Activated naive CD4-positive, alpha-beta T cell treated with anti-CD3 and anti-CD28 coated beads, Interleukin-2, amount 50 U/mL, for 24 hours (primary cell): ENCODE measurements around the gene SGMS2.

ENCODE experiments used
- H3K27ac Mint-ChIP-seq: one replicate; pipeline ENCODE4 v1.8.0; 2021; ENCODE audit warnings: mild to moderate bottlenecking, mixed read lengths
- H3K27me3 Mint-ChIP-seq: one replicate; pipeline ENCODE4 v1.8.0; 2021; ENCODE audit warnings: mixed read lengths
- H3K36me3 Mint-ChIP-seq: one replicate; pipeline ENCODE4 v1.8.0; 2021; ENCODE audit warnings: mixed read lengths
- H3K4me1 Mint-ChIP-seq: one replicate; pipeline ENCODE4 v1.8.0; 2021; ENCODE audit warnings: mixed read lengths
- H3K4me3 Mint-ChIP-seq: one replicate; pipeline ENCODE4 v1.8.0; 2021; ENCODE audit warnings: mild to moderate bottlenecking, mixed read lengths
- H3K9me3 Mint-ChIP-seq: one replicate; pipeline ENCODE4 v1.8.0; 2021; ENCODE audit warnings: mixed read lengths

Gene SGMS2

GRCh38 chr4:107850438-107850837 lies 25.7 kb downstream of the SGMS2 start:
- H3K36me3 Mint-ChIP-seq = no peaks in the 10 kb centered on the region
- peaks cover 15% of the 10 kb centered on the region for H3K27me3 Mint-ChIP-seq
- H3K27ac Mint-ChIP-seq = no peak overlapping the region
- peaks cover 10% of the 10 kb centered on the region for H3K9me3 Mint-ChIP-seq
- no peak overlapping the region for H3K4me3 Mint-ChIP-seq
- no peaks in the 10 kb centered on the region for H3K4me1 Mint-ChIP-seq

DNA sequence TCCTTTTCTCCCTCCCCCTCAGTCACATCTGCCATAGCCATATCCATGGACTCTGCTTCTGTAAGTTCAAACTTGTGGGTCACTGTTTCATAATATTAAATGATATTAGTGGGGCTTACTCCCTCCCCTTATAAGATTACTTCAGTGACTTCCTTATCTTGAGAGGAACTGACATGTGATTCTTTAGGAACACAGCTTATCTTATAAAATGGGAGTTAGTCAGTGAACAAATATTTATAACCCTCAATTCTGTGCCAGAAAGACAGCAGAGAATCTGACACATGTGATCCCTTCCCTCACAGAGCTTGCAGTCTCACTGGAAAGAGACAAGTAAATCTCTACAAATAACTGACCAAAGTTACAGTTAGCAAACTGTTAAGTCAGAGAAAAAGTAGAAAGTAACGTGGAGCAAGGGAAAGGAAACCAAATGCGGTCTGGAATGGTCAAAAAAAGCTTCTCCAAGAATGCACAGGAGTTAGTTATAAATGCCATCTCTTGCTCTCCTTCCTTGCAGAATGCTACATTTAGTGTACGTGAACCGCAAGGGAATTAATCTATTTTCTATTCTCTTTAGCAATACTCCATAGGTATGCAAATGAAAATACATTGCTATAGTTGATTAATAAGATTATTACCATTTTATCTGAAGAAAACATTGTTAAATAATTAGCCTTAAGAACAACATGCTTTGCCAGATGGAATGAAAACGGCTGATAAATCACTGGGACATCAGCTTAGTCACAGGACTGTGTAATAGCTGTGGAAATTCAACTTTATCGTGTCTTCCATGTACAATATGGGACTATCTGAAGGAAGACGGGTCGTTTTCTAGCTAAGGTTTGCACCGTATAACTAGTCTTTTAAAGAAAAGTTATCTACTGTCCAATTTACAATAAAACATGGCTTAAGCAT lies 29.0 kb downstream of the SGMS2 start:
- Mint-ChIP-seq H3K4me3 (no peak overlapping the region), H3K4me1 (no peaks in the 10 kb centered on the region), H3K9me3 (peaks cover 5% of the 10 kb centered on the region), H3K27ac (no peak overlapping the region), H3K27me3 (peaks cover 23% of the 10 kb centered on the region), H3K36me3 (no peaks in the 10 kb centered on the region)

DNA sequence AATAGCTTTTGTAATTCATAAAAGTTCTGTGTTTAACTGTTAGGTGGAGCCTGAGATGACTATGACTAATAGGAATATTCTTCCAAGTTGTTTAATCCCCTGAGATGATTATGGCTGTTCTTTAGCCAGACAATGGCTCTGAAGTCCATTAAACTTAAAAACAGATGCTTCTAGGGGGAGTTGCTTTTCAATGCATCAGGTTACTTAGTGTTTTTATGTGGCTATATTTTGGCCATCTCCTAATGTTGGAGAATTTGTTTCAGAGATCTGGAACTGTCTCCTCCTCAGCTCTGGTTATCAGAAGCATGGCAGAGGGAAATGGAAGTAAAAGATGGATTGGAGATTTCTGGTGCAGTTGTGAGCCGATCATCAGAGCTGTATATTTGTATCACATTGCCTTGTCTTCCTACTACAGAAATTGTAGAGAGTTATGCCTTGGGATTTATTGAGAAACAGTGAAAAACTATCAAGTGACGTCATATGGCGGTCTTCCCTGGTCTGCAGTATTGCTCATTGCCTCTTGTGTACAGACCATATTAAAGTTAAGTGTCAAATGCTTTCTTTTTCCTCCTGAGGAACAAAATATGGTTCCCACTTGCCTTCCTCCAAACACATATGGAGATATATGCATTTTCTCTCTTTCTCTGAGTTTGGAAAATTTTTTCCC lies 29.8 kb downstream of the SGMS2 start:
- H3K36me3 Mint-ChIP-seq = no peaks in the 10 kb centered on the region
- H3K27me3 Mint-ChIP-seq = peaks cover 25% of the 10 kb centered on the region
- H3K4me1 Mint-ChIP-seq = no peaks in the 10 kb centered on the region
- peaks cover 5% of the 10 kb centered on the region for H3K9me3 Mint-ChIP-seq
- no peak overlapping the region for H3K27ac Mint-ChIP-seq
- H3K4me3 Mint-ChIP-seq = no peak overlapping the region

DNA sequence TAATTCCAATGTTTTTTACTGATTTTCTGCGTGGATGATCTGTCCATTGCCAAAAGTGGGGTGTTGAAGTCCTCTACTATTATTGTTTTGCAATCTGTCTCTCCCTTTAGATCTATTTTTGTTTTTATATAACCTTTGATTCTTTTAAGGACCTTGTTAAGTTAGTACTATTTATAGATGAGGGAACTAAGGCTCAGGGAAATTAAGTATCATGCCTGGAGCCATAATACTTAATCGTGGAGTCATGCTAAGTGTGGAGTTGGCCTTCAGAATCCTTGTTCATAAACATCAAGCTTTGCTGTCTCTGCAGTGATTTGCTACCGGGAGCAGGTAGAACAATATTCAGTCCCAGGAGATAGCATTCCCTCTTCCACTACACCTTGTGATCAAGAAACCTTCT lies 31.0 kb downstream of the SGMS2 start:
- no peaks in the 10 kb centered on the region for H3K4me1 Mint-ChIP-seq
- H3K36me3 Mint-ChIP-seq = no peaks in the 10 kb centered on the region
- H3K27me3 Mint-ChIP-seq = peaks cover 26% of the 10 kb centered on the region
- no peak overlapping the region for H3K27ac Mint-ChIP-seq
- H3K9me3 Mint-ChIP-seq = no peaks in the 10 kb centered on the region
- H3K4me3 Mint-ChIP-seq = no peak overlapping the region

DNA sequence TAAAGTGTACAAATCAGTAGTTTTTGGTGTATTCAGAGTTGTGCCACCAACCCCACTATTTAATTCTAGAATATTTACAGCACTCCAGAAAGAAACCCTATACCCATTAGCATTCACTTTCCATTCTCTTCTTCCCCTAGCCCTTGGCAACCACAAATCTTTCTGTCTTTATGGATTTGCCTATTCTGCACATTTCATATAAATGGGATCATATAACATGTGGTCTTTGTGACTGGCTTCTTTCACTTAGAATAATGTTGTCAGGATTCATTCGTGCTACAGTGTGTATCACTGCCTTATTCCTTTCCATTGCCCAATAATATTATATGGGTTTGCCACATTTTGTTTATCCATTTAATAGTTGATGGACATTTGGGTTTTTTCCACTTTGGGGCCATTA lies 32.2 kb downstream of the SGMS2 start:
- Mint-ChIP-seq H3K27ac (no peak overlapping the region), H3K9me3 (no peaks in the 10 kb centered on the region), H3K36me3 (no peaks in the 10 kb centered on the region), H3K4me3 (no peak overlapping the region), H3K27me3 (peaks cover 27% of the 10 kb centered on the region), H3K4me1 (no peaks in the 10 kb centered on the region)

- Mint-ChIP-seq H3K4me1 (no peaks in the 10 kb centered on the region), H3K27me3 (peaks cover 29% of the 10 kb centered on the region), H3K4me3 (no peak overlapping the region), H3K36me3 (no peaks in the 10 kb centered on the region), H3K9me3 (no peaks in the 10 kb centered on the region), H3K27ac (no peak overlapping the region)
Observed at GRCh38 chr4:107857741-107858140, 33.0 kb downstream of the SGMS2 start.

GRCh38 chr4:107858158-107858742 lies 33.5 kb downstream of the SGMS2 start:
- Mint-ChIP-seq H3K4me1 (no peaks in the 10 kb centered on the region), H3K9me3 (no peaks in the 10 kb centered on the region), H3K36me3 (no peaks in the 10 kb centered on the region), H3K27me3 (peaks cover 29% of the 10 kb centered on the region), H3K4me3 (no peak overlapping the region), H3K27ac (no peak overlapping the region)

DNA sequence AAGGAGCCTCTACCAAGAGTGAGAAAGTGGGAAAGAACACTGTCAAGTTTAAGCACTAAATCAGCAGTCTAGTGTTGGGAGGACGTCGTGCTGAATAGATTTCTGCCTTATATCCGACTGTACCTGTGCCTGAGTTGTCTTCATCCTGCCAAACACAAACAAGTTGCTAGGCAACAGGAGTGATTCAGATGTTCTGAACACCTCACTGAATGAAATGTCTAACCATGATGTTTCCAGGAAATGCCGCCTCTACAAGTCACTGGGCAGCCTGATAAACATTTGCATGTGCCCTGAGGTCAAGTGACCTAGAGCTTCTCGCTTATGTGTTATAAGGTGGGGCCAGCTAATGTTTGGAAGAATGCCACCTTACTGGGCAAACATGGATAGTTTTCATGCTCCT lies 37.9 kb downstream of the SGMS2 start:
- Mint-ChIP-seq H3K4me1 (no peaks in the 10 kb centered on the region), H3K4me3 (no peak overlapping the region), H3K27me3 (peaks cover 20% of the 10 kb centered on the region), H3K36me3 (no peaks in the 10 kb centered on the region), H3K27ac (peak overlapping the region; percentile 6), H3K9me3 (no peaks in the 10 kb centered on the region)

DNA sequence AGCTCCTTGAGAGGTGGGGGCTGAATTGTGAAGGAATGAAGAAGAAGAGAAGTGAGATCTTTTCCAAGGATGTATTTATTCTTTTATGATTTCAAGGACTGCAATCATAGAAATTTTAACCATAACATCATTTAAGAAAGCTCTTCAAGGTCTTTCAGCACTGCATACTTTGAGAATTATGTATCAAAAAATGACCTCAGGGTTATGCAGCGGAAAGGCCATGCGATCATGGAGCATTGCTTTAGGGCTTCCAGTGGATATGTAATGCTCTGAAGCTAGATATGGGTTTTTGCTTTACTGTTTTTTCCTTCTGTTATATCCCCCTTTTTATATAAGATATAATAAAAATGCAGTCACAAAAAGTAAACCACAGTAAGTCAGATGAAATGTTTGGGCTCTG lies 38.7 kb downstream of the SGMS2 start:
- Mint-ChIP-seq H3K4me1 (no peaks in the 10 kb centered on the region), H3K36me3 (no peaks in the 10 kb centered on the region), H3K9me3 (no peaks in the 10 kb centered on the region), H3K27me3 (peaks cover 15% of the 10 kb centered on the region), H3K4me3 (no peak overlapping the region), H3K27ac (no peak overlapping the region)

DNA sequence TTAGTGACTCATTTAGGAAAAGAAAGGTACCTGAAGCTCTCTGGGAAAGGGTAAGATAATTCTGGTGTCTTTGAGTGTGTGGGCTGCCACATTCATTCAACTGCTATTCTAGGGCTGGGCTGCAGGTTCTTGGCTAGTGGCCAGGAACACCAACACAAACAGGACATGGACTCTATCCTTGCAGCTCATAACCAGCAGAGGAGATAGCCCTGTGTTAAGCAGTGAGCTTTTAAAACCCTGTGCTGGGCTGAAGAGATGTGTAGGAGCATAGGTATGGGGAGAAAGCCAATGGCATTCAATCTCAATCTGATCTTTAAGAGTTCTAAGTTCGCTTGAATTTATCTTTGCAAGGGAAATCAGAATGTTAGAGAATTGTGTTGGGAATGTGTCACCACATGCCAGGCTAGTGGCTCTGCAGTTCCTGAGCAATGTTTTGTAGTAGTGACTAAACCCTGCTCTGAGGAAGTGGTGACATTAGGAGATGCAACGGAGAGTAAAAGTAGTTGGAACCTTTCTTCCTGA lies 39.2 kb downstream of the SGMS2 start:
- Mint-ChIP-seq H3K4me3 (no peak overlapping the region), H3K4me1 (no peaks in the 10 kb centered on the region), H3K36me3 (no peaks in the 10 kb centered on the region), H3K27ac (no peak overlapping the region), H3K27me3 (peaks cover 12% of the 10 kb centered on the region), H3K9me3 (no peaks in the 10 kb centered on the region)

DNA sequence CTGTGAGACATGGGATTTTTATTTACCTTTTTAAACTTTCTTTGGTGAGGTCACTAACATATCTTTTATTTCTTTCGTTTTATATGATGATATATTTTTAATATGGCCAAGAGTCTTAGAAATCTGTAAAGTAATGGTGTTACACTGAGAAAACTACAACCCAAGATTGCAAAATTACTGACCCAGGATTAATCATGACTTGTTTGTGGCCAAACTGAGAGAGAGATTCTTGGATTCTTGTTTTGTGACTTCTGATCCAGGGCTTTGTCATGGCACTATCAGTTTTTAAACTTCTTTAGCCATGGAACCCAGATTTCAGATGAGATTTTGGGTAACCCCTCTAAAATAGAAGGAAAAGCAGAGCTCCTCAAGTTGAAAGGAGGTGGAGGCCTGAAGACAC lies 42.0 kb downstream of the SGMS2 start:
- Mint-ChIP-seq H3K9me3 (no peaks in the 10 kb centered on the region), H3K27ac (no peak overlapping the region), H3K4me3 (no peak overlapping the region), H3K27me3 (peaks cover 9% of the 10 kb centered on the region), H3K36me3 (no peaks in the 10 kb centered on the region), H3K4me1 (no peaks in the 10 kb centered on the region)

GRCh38 chr4:107870236-107870635 lies 45.5 kb downstream of the SGMS2 start:
- Mint-ChIP-seq H3K27me3 (peaks cover 10% of the 10 kb centered on the region), H3K9me3 (no peaks in the 10 kb centered on the region), H3K4me3 (no peak overlapping the region), H3K36me3 (no peaks in the 10 kb centered on the region), H3K4me1 (no peaks in the 10 kb centered on the region), H3K27ac (no peak overlapping the region)

- H3K36me3 Mint-ChIP-seq = no peaks in the 10 kb centered on the region
- no peaks in the 10 kb centered on the region for H3K9me3 Mint-ChIP-seq
- H3K4me1 Mint-ChIP-seq = no peaks in the 10 kb centered on the region
Observed at GRCh38 chr4:107870916-107871786, 46.4 kb downstream of the SGMS2 start.

DNA sequence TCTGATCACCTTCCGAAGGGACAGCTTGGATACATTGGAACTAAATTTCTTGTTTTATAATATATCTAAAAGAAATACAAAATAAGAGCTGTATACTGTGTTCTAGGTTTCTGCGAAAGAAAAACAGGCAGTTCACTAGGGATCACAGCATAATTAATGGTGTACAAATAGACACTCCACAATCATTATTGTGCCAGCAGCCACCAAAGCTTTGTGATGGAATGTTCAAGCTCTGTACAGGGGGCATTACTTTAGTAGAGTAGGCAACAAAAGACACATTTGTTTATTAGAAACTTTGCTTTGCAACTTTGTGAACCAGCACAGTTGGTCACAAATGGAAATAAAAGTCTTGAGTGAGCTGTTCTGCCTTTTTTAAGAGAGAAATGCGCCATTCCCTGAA lies 49.3 kb downstream of the SGMS2 start:
- H3K9me3 Mint-ChIP-seq = no peaks in the 10 kb centered on the region
- H3K4me3 Mint-ChIP-seq = no peak overlapping the region
- H3K27ac Mint-ChIP-seq = no peak overlapping the region
- H3K27me3 Mint-ChIP-seq = peaks cover 8% of the 10 kb centered on the region
- H3K36me3 Mint-ChIP-seq = no peaks in the 10 kb centered on the region
- no peaks in the 10 kb centered on the region for H3K4me1 Mint-ChIP-seq

More at GRCh38 chr4:107870916-107871786, 46.4 kb downstream of the SGMS2 start:
- no peak overlapping the region for H3K27ac Mint-ChIP-seq
- peaks cover 8% of the 10 kb centered on the region for H3K27me3 Mint-ChIP-seq
- no peak overlapping the region for H3K4me3 Mint-ChIP-seq

DNA sequence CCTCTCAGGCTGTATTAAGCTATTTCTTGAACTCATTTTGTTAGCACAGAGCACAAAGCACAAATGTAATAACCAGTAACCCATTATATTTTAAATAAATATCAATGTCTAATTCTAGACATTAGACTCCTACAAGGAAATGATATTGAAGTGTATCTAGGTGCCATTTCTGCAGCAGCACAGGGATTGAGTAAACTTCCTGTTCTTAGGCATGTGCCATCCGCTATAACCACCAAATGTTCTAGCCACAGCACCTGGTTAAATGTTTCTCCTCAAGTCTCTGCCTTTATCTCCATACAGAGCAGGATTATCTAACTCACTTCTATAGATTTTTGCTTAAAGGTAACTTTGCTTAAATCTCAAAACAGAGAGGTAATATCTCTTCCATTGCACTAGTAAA lies 51.4 kb downstream of the SGMS2 start:
- no peak overlapping the region for H3K4me3 Mint-ChIP-seq
- no peaks in the 10 kb centered on the region for H3K36me3 Mint-ChIP-seq
- no peaks in the 10 kb centered on the region for H3K9me3 Mint-ChIP-seq
- H3K27ac Mint-ChIP-seq = no peak overlapping the region
- H3K27me3 Mint-ChIP-seq = peaks cover 8% of the 10 kb centered on the region
- H3K4me1 Mint-ChIP-seq = no peaks in the 10 kb centered on the region
